ENCODE measurements around the gene CDK19. TPM values are rescaled to one million over a fixed set of nuclear protein-coding genes. Genes with fewer than 3 reads are reported as not detected.
"Not testable (repeated sequence)": the region's sequence is repeated elsewhere in the genome, so short reads cannot be mapped to it uniquely, and the experiment has no call there.

The CDK19 gene
- total RNA-seq, 2 donors from 2014 or later, result 7.4 to 9.6 TPM

DNA sequence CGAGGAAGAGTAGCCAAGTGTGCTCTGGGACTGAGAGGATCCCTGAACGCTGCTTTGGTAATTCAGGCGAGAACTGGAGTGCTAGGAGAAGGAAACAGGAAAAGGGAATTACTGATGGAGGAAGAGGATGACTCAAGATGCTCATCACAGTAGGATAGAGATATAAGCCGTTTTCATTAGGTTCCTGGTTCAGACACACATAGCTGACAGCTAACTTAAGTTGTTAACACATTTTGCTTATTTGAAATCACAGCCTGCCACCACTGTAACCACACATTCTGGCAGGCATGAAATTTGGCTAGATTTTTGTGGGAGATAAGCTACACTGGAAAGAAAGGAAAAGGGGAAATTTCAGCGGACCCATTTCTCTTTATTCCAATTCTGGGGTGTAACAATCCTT is 200.7 kb downstream of the CDK19 start:
- no peak for ATAC-seq
- no peak for DNase-seq

DNA sequence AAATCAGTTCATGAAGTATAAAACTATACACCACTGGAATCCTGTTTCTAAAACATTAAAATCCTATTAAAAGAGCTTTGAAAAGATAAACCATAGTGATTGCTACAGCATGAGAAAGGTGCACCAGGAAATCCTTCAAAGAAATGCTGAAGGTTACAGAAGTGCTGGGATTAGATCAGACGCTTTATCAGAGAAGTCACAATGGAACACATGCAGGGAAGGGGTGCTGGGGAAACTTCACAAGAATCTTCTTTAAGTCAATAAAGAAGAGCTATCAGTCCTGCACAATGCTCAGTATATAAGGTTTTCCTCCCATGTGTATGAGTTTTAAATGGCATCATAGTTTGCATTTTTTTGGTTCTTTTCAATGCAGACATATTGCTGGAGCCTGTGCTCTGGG is 201.2 kb downstream of the CDK19 start:
- intact Hi-C loops (cut with DNase I), result no loop called here
- no peak for ATAC-seq
- DNase-seq, result no peak

More for the DNA sequence above, 200.7 kb downstream of the CDK19 start:
- intact Hi-C loops (cut with DNase I), result no loop called here

DNA sequence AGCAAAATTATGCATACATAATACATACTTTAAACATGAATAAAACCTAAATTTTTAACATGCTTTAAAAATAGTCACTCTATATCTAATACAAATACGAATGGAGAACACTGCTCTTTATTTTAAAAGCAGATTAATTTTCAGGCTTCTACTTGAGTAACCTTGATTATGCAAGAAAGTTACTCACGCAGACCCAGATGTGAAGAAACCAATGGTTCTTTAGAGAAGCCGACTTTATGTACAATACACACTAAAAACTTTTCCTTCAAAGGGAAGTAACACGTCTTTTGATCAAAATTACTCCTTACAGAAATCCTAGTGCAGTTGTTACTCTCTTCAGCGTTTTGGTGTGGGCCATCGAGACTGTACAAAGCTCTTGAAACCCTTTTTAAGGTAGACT is 201.9 kb downstream of the CDK19 start:
- intact Hi-C loops (cut with DNase I), result no loop called here
- ATAC-seq (no peak), DNase-seq (no peak)

DNA sequence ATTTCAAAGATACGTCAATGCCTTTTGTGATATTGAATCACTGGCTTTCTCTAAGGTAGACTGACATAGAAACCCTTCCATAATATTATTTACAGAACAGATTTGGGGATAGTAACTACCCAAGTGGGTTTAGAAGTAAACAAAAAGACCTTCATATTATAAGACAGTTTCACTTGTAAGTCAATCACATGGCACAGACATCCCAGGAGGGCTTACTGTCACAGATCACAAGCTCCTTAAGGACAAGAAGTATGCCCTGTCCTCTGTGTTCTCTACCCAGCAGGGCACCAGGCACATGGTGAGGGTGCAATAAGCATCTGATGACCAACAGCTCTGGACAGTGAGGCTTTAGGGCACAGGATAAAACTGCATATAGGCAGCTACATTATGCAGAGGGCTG is 203.0 kb downstream of the CDK19 start:
- ATAC-seq, result no peak
- DNase-seq, result no peak
- intact Hi-C loops (cut with DNase I), result no loop called here

DNA sequence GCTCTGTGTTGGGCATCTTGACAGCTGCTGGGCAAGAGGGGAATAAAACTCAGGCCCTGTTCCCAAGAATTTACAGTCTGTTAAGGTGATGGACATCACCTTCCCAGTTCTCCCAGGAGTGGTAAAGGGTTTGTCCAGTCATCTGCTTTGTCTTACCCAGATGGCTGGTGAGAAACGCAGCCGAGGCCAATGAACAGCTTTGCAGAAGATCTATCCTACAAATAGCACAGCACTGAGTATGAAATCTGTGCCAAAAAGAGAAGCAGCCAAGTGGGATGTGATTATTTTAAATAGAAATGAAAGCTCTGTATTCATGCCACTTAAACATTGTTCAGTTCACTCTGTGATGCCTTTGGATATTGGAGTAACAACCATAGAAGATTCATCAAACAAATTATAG is 206.2 kb downstream of the CDK19 start:
- ATAC-seq, result peak; percentile 38 to 39

DNA sequence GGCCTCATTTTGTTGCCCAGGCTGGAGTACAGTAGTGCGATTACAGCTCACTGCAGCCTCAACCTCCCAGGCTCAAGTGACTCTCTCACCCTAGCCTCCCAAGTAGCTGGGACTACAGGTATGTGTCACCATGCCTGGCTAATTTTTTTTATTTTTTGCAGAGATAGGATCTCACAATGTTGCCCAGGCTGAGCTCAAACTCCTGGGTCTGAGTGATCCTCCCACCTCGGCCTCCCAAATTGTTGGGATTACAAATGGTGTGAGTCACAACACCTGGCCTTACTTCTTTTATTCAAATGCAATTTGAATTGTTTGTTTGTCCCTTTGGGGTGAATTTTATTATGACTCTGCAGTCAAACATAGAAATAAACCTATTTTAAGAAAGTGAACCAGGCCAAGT is 207.1 kb downstream of the CDK19 start:
- intact Hi-C loops (cut with DNase I), result no loop called here
- ATAC-seq, result no peak
- no peak for DNase-seq

More for the DNA sequence above, 206.2 kb downstream of the CDK19 start:
- intact Hi-C loops (cut with DNase I), result no loop called here
- no peak for DNase-seq

DNA sequence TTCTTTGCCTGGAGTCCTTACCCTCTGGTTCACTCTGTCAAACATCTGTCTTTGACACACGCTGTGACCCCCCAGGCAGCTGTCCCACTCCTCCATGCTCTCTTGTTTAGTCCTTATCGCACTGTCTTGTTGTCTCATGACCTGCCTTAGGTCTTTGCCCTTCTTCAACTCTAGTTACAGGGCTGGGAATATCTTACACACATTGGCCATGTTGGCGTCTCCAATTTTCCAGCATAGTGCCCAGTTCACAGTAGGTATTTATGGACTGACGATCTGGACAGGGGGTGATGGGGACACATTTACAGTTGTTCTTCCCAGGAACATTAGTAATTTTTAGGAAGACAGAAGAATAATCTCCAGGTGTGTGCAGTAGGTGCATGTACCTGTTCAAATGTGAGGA is 209.1 kb downstream of the CDK19 start:
- intact Hi-C loops (cut with DNase I), result no loop called here
- DNase-seq (no peak), ATAC-seq (no peak)

DNA sequence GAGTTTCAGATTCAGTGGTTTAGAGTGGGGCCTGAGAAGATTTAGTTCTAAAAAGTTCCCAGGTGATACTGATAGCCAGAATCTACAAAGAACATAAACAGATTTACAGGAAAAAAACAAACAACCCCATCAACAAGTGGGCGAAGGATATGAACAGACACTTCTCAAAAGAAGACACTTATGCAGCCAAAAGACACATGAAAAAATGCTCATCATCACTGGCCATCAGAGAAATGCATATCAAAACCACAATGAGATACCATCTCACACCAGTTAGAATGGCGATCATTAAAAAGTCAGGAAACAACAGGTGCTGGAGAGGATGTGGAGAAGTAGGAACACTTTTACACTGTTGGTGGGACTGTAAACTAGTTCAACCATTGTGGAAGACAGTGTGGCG is 214.6 kb downstream of the CDK19 start:
- intact Hi-C loops (cut with DNase I); DNase-seq; ATAC-seq: not testable (repeated sequence)

DNA sequence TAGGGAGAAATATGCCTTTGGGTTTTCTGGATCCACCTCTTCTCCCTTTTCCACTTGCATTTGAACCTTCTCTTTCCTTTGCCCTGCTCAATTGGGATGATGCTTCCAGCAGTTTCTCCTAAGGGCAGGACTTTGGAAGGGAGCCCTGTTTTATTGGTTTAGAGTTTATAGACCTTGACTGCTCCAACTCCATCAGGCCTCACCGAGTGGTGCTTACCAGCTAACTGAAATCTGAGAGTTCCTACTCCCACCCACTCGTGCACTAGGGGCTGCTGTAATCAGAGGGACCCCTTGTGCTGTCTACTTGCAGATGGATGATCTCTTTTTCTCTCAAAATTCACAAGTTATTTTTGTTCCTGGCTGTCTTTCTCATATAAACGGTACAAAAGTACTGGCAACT is 217.5 kb downstream of the CDK19 start:
- ATAC-seq (no peak), DNase-seq (no peak)
- intact Hi-C loops (cut with DNase I), result no loop called here

DNA sequence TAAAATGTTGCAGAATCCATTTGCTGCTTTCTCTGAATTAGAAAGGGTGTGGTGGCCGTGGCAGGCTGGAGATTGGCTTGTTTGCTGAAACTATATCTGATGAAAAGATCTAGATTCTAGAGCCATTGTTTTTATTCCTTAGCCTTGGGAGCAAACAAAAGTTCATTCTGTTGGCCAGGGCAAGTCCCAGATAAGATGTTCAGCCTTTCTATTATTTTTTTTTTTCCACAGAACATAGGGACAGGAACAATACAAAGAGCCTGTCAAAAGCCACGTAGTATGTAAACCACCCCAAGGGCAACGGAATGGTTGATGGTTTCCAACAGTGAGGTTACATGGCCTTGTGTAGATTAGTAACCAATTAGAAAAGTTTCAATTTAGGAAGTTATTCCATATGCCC is 218.9 kb downstream of the CDK19 start:
- intact Hi-C loops (cut with DNase I), result no loop called here
- ATAC-seq (no peak), DNase-seq (no peak)

DNA sequence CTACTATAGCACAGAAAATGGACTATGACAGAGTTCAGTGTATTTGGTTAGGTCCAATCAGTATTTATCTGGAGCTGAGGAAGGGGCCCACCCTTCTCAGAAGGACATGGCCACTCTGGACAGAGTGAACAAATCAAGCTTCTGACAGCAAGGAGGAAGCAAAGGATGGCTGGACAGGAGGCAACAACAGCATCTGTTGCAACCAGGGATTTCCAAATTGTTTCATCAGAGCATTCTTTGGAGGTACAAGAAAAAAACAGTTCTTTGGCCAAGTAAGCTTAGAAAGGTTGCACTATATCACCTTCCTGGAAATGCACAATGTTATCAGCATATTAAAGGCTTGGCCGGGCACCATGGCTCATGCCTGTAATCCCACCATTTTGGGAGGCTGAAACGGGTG is 220.2 kb downstream of the CDK19 start:
- DNase-seq (no peak), ATAC-seq (no peak)
- intact Hi-C loops (cut with DNase I), result no loop called here

DNA sequence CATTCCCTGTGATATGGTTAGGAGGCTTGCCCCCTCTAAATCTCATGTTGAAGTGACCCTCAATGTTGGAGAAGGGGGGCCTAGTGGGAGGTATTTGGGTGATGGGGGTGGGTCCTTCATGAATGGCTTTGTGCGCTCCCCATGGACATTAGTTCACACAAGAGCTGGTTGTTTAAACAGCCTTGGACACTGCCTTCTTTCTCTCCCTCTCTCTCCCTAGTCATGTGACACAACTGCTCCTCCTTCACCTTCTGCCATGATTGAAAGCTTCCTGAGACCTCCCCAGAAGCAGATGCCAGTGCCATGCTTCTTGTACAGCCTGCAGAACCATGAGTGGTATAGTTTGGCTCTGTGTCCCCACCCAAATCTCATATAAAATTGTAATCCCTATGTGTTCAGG is 221.6 kb downstream of the CDK19 start:
- DNase-seq (no peak), ATAC-seq (no peak)
- intact Hi-C loops (cut with DNase I), result no loop called here

DNA sequence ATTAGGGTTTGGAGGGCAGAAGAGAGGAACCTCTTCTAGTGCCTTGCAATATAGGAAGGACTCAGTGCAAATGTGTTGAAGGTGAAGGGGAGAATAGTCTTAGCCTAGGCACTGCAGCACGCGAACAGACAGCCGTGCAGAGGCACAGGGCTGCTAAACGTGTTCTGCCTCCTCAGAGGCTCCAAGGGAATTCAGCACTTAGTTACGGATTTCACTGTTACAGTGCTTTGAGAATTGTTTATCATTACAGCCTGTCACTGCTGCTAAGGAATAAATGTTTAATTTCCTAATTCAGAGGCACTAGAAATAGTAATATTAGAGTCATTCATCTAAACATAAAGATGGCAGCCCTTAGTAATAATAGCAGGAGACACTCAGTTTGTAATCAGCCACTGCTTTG is 222.5 kb downstream of the CDK19 start:
- ATAC-seq (no peak), DNase-seq (no peak)
- intact Hi-C loops (cut with DNase I), result no loop called here

DNA sequence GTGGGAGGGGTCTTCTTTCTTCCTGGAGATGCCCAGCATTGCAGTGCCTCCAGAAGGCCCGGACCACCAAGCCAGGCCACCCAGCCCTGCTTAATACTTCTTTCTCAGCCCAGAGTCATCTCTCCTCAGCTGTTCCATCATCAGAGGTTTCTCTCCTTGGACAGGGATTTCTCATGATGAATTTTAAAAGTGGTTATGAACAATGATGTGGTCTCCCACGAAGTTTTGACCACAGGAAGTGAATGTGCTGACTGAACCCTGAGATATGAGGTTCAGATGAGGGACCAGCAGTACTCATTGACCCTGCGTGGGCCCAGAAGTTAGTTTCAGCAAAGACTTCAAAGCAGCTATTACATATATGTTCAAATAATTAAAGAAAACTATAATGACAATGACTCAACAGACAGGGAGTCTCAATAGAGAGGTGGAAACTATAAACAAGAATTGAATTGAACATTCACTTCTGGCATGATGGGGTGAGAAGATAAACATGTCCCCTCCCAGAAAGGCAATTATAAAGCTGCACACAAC is 224.4 kb downstream of the CDK19 start:
- DNase-seq (no peak), ATAC-seq (no peak)
- intact Hi-C loops (cut with DNase I), result no loop called here

DNA sequence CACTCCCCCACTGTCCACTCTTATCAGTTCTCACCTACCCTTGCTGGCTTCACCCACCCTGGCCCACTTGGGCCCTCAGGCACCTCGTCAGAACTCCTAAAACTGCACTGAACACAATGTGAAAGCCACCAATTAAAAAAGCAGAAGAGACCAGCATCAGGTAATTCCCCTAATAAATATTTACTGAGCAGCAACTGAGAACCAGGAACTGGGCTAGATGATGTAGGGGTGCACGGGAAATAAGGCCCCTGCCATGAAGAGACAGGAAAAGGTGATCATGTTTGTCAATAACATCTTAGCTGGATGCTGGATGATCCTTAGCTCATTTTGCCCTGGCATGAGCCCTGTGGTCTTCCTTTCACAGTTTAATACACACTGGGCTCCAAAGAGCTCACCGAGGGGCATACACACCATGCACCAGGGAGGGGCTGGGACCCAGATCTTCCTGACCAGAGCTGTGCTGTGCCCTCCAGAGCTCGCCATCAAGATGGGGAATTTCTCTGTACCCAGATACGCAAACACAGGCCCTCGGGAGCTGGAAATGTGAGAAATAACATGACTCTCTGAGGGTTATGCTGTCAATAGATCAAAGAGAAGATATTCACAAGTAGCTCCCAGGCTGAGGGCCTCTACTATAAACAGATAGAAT is 225.3 kb downstream of the CDK19 start:
- intact Hi-C loops (cut with DNase I), result no loop called here
- DNase-seq, result no peak
- no peak for ATAC-seq

DNA sequence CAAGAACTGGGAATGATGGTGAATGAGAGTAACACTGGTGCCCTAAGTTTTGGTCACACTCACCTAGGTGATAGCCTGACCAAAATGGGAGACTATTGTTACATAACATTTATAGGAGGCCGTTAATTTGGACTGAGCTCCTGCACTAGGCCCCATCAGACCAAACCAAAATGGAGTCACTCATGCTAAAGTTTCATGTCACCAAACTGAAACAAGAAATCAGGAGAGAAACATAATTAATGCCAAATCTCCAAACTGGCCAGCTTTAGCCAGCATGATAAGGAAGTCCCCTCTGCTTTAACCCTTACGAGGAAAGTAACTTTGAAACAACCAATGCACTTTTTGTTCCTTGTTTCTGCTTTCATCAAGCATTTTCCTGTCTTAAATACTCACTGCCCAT is 227.9 kb downstream of the CDK19 start:
- DNase-seq (no peak), ATAC-seq (no peak)
- intact Hi-C loops (cut with DNase I), result no loop called here

DNA sequence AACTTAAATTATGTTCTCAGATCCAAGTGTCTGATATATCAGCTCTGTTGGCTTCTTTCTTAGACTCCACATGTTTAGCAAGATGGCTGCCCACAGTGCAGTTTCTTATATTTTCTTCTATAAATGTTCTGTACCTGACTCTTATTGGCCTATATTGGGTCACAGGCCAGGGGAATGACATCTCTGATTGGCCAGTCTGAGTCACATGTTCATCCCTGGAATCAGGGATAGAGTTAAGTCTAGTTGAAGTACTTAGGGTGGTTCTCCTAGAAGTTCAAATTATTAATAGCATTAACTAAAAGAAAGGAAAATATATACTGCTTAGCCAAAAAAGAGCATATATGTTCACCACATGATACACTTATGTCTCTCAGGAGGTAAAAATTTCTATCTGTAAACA is 233.6 kb downstream of the CDK19 start:
- ATAC-seq (no peak), DNase-seq (no peak)
- intact Hi-C loops (cut with DNase I), result no loop called here

DNA sequence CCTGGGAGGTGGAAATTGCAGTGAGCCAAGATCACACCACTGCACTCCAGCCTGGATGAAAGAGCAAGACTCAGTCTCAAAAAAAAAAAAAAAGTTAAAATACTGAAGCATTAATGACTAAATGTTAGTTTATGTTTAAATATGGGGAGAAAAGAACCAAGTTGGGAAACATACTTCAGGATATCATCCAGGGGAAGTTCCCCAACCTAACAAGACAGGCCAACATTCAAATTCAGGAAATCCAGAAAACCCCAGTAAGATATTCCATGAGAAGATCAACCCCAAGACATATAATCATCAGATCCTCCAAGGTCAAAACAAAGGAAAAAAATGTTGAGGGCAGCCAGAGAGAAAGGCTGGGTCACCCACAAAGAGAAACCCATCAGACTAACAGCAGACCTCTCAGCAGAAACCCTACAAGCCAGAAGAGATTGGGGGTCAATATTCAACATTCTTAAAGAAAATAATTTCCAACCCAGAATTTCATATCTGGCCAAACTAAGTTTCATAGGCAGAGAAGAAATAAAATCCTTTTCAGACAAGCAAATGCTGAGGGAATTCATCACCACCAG is 237.6 kb downstream of the CDK19 start:
- DNase-seq; intact Hi-C loops (cut with DNase I); ATAC-seq: not testable (repeated sequence)

DNA sequence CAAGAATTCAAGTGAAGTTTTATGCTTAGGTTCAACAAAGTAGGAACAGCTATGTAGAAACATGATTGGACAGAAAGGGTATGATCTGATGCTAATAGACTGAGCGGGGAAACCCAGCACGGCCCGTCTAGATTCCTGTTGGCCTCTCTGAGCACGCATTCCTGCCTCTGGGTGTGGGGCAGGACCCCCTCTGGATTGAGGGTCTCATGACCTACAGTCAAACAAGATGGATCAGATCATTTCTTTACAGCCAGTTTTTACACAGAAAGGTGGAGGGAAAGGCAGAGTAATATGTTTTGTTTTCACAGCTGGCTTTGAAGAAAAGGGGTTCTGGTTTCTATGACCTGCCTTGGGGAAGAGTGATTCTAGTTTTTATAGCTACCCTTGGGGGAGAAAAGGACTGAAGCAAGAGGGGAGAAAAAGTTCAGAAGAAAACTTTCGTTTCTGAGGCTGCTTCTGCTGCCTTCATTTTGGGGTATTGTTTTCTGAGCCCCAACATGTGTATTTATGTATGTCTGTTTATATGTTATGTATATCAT is 239.3 kb downstream of the CDK19 start:
- no peak for DNase-seq
- intact Hi-C loops (cut with DNase I), result no loop called here
- no peak for ATAC-seq

DNA sequence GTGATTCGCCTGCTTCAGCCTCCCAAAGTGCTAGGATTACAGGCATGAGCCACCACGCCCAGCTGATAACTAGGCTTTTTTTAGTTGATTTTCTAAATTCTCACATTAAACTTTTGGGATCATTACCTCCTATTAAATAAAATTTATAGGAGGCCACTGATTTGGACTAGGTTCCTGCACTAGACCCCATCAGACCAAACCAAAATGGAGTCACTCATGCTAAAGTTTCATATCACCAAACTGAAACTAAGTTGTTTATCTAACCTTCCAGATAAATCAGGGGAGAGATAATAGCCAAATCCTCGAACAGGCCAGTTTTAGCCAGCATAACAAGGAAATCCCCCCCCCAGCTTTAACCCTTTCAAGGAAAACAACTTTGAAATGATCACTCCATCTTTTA is 240.5 kb downstream of the CDK19 start:
- intact Hi-C loops (cut with DNase I), result no loop called here
- ATAC-seq (no peak), DNase-seq (no peak)

DNA sequence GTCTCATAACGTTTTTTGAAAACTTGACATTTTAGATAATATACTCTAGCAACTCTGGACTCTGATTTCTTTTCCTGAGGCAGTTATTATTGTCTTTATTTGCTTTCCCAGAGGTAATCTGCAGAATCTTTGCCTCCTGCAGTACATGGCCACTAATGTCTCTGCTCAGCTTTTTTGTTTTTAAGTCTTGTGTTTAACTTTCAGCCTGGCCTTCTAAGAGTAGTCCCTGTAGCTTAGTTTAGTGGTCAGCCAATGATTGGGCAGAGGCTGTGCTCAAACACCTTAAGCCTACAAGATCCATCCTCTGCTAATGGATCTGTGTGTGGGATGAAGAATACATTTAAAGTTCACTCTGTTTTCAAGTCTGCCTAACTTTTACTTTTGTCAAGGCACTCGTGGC is 241.7 kb downstream of the CDK19 start:
- intact Hi-C loops (cut with DNase I), result no loop called here
- no peak for ATAC-seq

More for the DNA sequence above, 241.7 kb downstream of the CDK19 start:
- no peak for DNase-seq
